K562 (cell line): ENCODE results near the gene SFPQ. TPM values are rescaled to one million over a fixed set of nuclear protein-coding genes. Genes with fewer than 3 reads are reported as not detected.

Experiments
- BACH1 ChIP-seq: fragments of 200-800 bp; sonication (Bioruptor generic); IDR thresholded peaks from 2 replicates; pipeline ENCODE4 v1.6.1; 2016; ENCODE audit warnings: missing genetic modification characterization, missing compliant biosample characterization
- ELF2 ChIP-seq: fragments of 250-450 bp; sonication (Bioruptor Pico); IDR thresholded peaks from 2 replicates; pipeline ENCODE4 v1.5.0; 2021; ENCODE audit warnings: mild to moderate bottlenecking
- HMGXB4 ChIP-seq: sonication (generic); formaldehyde crosslinking; IDR thresholded peaks from 2 replicates; pipeline ENCODE4 v1.8.1; 2023; ENCODE audit warnings: mild to moderate bottlenecking, missing genetic modification reagents
- KLF16 ChIP-seq: IDR thresholded peaks from 2 replicates; pipeline ENCODE4 v1.6.1; 2016; ENCODE audit warnings: antibody characterized with exemption
- MAX ChIP-seq: sonication (generic); formaldehyde crosslinking; IDR thresholded peaks from 2 replicates; pipeline ENCODE4 v1.9.0; 2022; ENCODE audit warnings: mild to moderate bottlenecking, missing genetic modification reagents
- NFATC3 ChIP-seq: fragments of 450-650 bp; IDR thresholded peaks from 2 replicates; pipeline ENCODE4 v1.6.1; 2017; ENCODE audit warnings: mild to moderate bottlenecking
- PREB ChIP-seq: sonication (generic); formaldehyde crosslinking; IDR thresholded peaks from 2 replicates; pipeline ENCODE4 v1.8.1; 2023; ENCODE audit warnings: mild to moderate bottlenecking, missing genetic modification reagents
- RBM22 ChIP-seq: fragments of 200-400 bp; formaldehyde crosslinking; IDR thresholded peaks from 2 replicates; pipeline ENCODE4 v1.6.1; 2018; ENCODE audit warnings: low read length, low read depth; ENCODE audit not compliant: poor library complexity, severe bottlenecking
- RBM34 ChIP-seq: fragments of 200-400 bp; formaldehyde crosslinking; IDR thresholded peaks from 2 replicates; pipeline ENCODE4 v1.6.1; 2018; ENCODE audit warnings: low read length, borderline replicate concordance; ENCODE audit not compliant: insufficient read depth
- SMARCB1 ChIP-seq: IDR thresholded peaks from 2 replicates; pipeline ENCODE4 v1.6.1; 2011; ENCODE audit warnings: improper control_type of control experiment, low read depth; ENCODE audit not compliant: insufficient read length
- SREBF2 ChIP-seq: sonication (generic); formaldehyde crosslinking; IDR thresholded peaks from 2 replicates; pipeline ENCODE4 v1.4.0; 2020; ENCODE audit warnings: mild to moderate bottlenecking, missing genetic modification reagents
- STAT5B ChIP-seq: fragments of 250-450 bp; sonication (Bioruptor Pico); IDR thresholded peaks from 2 replicates; pipeline ENCODE4 v1.8.0; 2021; ENCODE audit warnings: mild to moderate bottlenecking, inconsistent platforms
- TOE1 ChIP-seq, 2 experiments: fragments of 450-650 bp in 1 of 2; sonication (generic) in 1 of 2; formaldehyde crosslinking in 1 of 2; IDR thresholded peaks; 2 replicates each; pipeline versions ENCODE4 v1.7.1 to v1.8.0; 2016 to 2022; ENCODE audit warnings: borderline replicate concordance in 2 of 2, mild to moderate bottlenecking in 2 of 2, antibody characterized with exemption in 1 of 2, inconsistent platforms in 1 of 2, low read depth in 1 of 2, missing genetic modification reagents in 1 of 2, moderate library complexity in 1 of 2
- ZBTB40 ChIP-seq, 2 experiments: fragments of 450-650 bp in 1 of 2; sonication (generic) in 1 of 2; formaldehyde crosslinking in 1 of 2; IDR thresholded peaks; 2 replicates each; pipeline versions ENCODE4 v1.7.1 to v1.9.0; 2016 to 2022; ENCODE audit warnings: inconsistent platforms in 1 of 2, mild to moderate bottlenecking in 1 of 2, missing genetic modification reagents in 1 of 2
- ZNF217 ChIP-seq: sonication (generic); formaldehyde crosslinking; IDR thresholded peaks from 2 replicates; pipeline ENCODE4 v1.8.0; 2022; ENCODE audit warnings: mild to moderate bottlenecking, missing genetic modification reagents
- ZNF668 ChIP-seq: fragments of 250-450 bp; sonication (Bioruptor Pico); IDR thresholded peaks from 2 replicates; pipeline ENCODE4 v1.8.0; 2022; ENCODE audit warnings: mild to moderate bottlenecking, inconsistent platforms
- polyA plus RNA-seq, 8 experiments: library from polyadenylated mRNA; depleted of rRNA in 4 of 8; stranded (reverse) in 5 of 8; unstranded in 3 of 8; fragments of >200 nt; fragmentation: Nextera tagmentation in 2 of 8; fragmentation: Illumina TruSeq in 1 of 8; extraction: Ambion mirVana in 2 of 8; extraction: Trizol in 1 of 8; gene quantifications; 2 replicates each; pipeline versions ENCODE4 v1.2.1 to v1.2.3, GENCODE V29; 2011 to 2014; ENCODE audit warnings: inconsistent platforms in 1 of 8, missing spikeins in 1 of 8
- total RNA-seq, 7 experiments: library from RNA; depleted of rRNA in 6 of 7; stranded (reverse); fragments of >200 nt in 6 of 7; fragmentation: Illumina TruSeq in 2 of 7; extraction: Trizol in 2 of 7; gene quantifications; 2 replicates each; pipeline versions ENCODE4 v1.2.1 to v1.2.3, GENCODE V29; 2011 to 2021; ENCODE audit warnings: low replicate concordance in 1 of 7

Gene SFPQ
- total and polyA plus RNA-seq, 9 of the 15 experiments (the other 6 are each of a cell fraction or from before 2014, with no cell fraction given), result 69.7 to 562 (median 399) TPM

GRCh38 chr1:35136780-35137179 lies 56.2 kb downstream of the SFPQ start (continued):
- TF ChIP-seq HMGXB4 (CRISPR knock-in tag) (no peak), RBM22 (no peak), ZNF668 (CRISPR knock-in tag) (no peak), ZNF217 (CRISPR knock-in tag) (no peak), TOE1 (IDR thresholded peaks at IDR 0.05; ENCODE audit: borderline replicate concordance) (no peak), TOE1 (CRISPR knock-in tag; IDR thresholded peaks at IDR 0.05; ENCODE audit: borderline replicate concordance, low read depth) (no peak), MAX (CRISPR knock-in tag) (no peak), ZBTB40 (IDR thresholded peaks at IDR 0.05) (peak; percentile 17; the same call in 1 of the 2 replicates), ZBTB40 (CRISPR knock-in tag; IDR thresholded peaks at IDR 0.05) (no peak), NFATC3 (peak; percentile 95), STAT5B (CRISPR knock-in tag) (no peak), PREB (CRISPR knock-in tag) (no peak), BACH1 (tag) (no peak), KLF16 (peak; percentile 85), ELF2 (no peak), SREBF2 (CRISPR knock-in tag) (no peak), RBM34 (no peak), SMARCB1 (no peak)
